ENCODE data around the gene CRKL. TPM values are rescaled to one million over a fixed set of nuclear protein-coding genes. Genes with fewer than 3 reads are reported as not detected.

CRKL gene
- total RNA-seq, 1 experiment from 2014 or later, result 85.6 TPM

GRCh38 chr22:20991252-20992055 lies 74.2 kb downstream of the CRKL start:
- H3K4me1 ChIP-seq, result no peaks in the 10 kb centered on the region
- H3K27ac ChIP-seq, result no peak overlapping the region
- no peaks in the 10 kb centered on the region for H3K9me3 ChIP-seq (replicated peaks)
- H3K27me3 ChIP-seq, result no peaks in the 10 kb centered on the region
- 0 out of 2 replicates have a peak, but pooled peaks cover under 1% of the 10 kb centered on the region for H3K36me3 ChIP-seq
- no peak for DNase-seq
- H3K4me3 ChIP-seq, result no peak overlapping the region

GRCh38 chr22:20992056-20992442 lies 74.8 kb downstream of the CRKL start:
- H3K4me3 ChIP-seq, result no peak overlapping the region
- H3K9me3 ChIP-seq (replicated peaks), result no peaks in the 10 kb centered on the region
- DNase-seq, result no peak
- H3K4me1 ChIP-seq, result no peaks in the 10 kb centered on the region
- no peaks in the 10 kb centered on the region for H3K36me3 ChIP-seq
- H3K27ac ChIP-seq, result no peak overlapping the region
- H3K27me3 ChIP-seq, result no peaks in the 10 kb centered on the region

GRCh38 chr22:20992456-20993303 lies 75.5 kb downstream of the CRKL start:
- DNase-seq, result no peak
- no peaks in the 10 kb centered on the region for H3K4me1 ChIP-seq
- no peaks in the 10 kb centered on the region for H3K27me3 ChIP-seq
- H3K9me3 ChIP-seq (replicated peaks), result no peaks in the 10 kb centered on the region
- no peak overlapping the region for H3K27ac ChIP-seq
- H3K36me3 ChIP-seq, result no peaks in the 10 kb centered on the region
- no peak overlapping the region for H3K4me3 ChIP-seq

GRCh38 chr22:20993304-20994127 lies 76.3 kb downstream of the CRKL start:
- Histone ChIP-seq H3K27ac (no peak overlapping the region), H3K27me3 (no peaks in the 10 kb centered on the region), H3K36me3 (no peaks in the 10 kb centered on the region), H3K9me3 (replicated peaks) (no peaks in the 10 kb centered on the region), H3K4me3 (no peak overlapping the region), H3K4me1 (no peaks in the 10 kb centered on the region)
- no peak for DNase-seq

GRCh38 chr22:20994128-20994901 lies 77.1 kb downstream of the CRKL start:
- Histone ChIP-seq H3K9me3 (replicated peaks) (no peaks in the 10 kb centered on the region), H3K36me3 (no peaks in the 10 kb centered on the region; the same call in 1 of the 2 replicates), H3K4me3 (no peak overlapping the region), H3K27me3 (no peaks in the 10 kb centered on the region), H3K27ac (no peak overlapping the region), H3K4me1 (no peaks in the 10 kb centered on the region)
- DNase-seq, result no peak

DNA sequence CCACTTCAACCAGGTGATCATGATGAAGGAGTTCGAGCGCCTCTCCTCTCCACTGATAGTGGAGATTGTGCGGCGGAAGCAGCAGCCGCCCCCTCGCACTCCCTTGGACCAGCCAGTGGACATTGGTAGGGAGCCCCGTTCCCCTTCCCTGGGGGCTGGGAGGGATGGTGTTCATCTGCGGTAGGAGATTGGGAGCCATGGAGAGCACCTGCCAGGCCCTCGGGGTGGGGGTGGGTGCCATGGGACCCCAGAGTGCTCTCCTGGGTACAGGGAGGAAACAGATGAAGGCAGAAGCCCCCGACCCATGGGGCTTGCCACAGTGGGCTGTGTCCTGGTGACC lies 77.7 kb downstream of the CRKL start:
- Histone ChIP-seq H3K27ac (no peak overlapping the region), H3K36me3 (peaks cover 5% of the 10 kb centered on the region), H3K4me3 (no peak overlapping the region), H3K27me3 (no peaks in the 10 kb centered on the region), H3K9me3 (replicated peaks) (no peaks in the 10 kb centered on the region), H3K4me1 (no peaks in the 10 kb centered on the region)
- no peak for DNase-seq

GRCh38 chr22:20995329-20996030 lies 78.3 kb downstream of the CRKL start:
- Histone ChIP-seq H3K4me3 (no peak overlapping the region), H3K4me1 (peaks cover 5% of the 10 kb centered on the region; the same call in 1 of the 2 replicates), H3K27ac (no peak overlapping the region), H3K9me3 (replicated peaks) (no peaks in the 10 kb centered on the region), H3K36me3 (peaks cover 9% of the 10 kb centered on the region), H3K27me3 (no peaks in the 10 kb centered on the region)
- DNase-seq, result no peak

DNA sequence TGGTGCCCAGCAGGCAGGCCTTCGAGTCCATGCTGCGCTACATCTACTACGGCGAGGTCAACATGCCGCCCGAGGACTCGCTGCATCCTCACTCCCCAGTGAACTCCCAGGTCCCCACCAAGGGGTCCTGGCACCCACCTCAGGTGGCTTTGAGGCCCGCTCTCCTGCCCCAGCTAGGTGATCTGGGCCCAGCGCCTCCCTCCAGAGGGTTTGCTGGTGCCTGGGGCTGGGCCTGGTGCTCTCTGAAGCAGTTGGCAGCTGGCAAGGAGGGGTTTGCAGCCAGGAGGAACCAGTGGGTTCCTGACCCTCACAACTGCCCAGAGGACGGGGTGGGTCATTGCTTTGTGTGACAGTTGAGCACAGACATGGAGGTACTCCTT lies 78.8 kb downstream of the CRKL start:
- Histone ChIP-seq H3K4me1 (peaks cover 6% of the 10 kb centered on the region; the same call in 1 of the 2 replicates), H3K27ac (no peak overlapping the region), H3K4me3 (no peak overlapping the region), H3K27me3 (no peaks in the 10 kb centered on the region), H3K36me3 (peaks cover 9% of the 10 kb centered on the region), H3K9me3 (replicated peaks) (no peaks in the 10 kb centered on the region)
- DNase-seq, result no peak

DNA sequence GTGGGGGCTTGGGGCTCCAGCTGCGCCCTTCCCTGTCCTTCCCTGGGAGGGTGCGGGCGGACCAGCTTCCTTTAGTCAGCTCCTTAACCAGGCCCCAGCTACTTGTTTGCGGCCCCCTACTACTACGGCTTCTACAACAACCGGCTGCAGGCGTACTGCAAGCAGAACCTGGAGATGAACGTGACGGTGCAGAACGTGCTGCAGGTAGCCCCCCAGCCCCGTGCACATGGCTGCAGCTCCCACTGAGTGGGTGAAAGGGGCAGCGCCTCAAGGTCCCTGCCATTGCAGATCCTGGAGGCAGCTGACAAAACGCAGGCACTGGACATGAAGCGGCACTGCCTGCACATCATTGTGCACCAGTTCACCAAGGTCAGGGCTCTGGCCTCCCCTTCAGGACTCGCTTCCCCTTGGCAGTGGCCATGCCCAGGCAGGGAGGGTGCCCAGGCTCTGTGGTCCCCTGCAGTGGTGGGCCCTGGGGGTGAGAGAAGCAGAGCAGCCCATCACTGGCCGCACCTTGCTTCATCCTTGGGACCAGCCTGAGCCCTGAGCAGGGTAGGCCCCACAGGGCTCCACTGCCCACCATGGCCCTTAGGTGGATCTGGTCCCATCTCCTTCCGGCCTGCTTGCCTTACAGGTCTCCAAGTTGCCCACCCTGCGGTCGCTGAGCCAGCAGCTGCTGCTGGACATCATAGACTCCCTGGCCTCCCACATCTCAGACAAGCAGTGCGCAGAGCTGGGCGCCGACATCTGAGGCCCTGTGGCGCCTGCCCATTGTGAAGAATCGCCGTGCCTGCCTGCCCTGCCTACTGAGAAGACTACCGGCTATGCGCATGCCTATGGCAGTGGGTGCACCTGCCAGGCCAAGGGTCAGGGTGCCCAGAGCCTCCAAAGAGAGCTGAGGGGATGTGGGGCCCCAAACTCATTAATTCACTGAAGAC lies 79.7 kb downstream of the CRKL start:
- H3K9me3 ChIP-seq (replicated peaks), result no peaks in the 10 kb centered on the region
- H3K27ac ChIP-seq, result no peak overlapping the region
- peaks cover 9% of the 10 kb centered on the region for H3K36me3 ChIP-seq
- H3K4me3 ChIP-seq, result no peak overlapping the region
- DNase-seq, result no peak
- no peaks in the 10 kb centered on the region for H3K27me3 ChIP-seq
- peaks cover 6% of the 10 kb centered on the region; the same call in 1 of the 2 replicates for H3K4me1 ChIP-seq

DNA sequence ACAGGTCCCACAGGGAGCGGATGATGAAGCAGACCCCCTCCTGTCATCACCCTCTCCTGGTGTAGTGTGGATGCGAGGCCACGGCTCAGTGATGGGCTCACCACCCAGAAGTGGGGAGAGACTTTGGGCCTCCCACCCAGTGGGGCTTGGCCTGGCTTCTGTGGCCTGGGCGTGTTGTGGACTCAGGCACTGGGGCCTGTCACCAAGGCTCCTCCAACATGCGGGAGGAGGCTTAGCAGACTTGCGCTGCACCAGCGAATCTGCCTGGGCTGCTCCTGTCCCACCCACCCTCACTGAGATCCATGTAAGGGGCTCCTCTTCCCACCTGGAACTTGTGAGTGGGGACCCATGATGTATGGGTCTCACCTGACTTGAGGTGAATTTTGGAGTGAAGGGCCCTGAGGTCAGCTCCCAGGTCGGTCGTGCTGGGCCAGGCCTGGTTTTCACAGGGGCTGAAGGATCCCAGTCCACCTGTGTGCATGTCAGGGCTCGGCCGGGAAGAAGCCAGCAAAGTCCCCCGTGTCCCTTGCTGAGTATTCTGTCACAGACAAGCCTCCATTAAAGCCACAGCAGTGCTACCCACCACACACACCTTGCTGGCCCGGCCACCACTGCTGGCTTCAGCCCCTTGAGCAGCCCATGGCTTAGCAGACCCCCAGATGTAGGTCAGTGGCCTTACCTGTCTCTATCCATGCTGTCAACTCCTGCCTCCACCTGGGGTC lies 80.5 kb downstream of the CRKL start:
- Histone ChIP-seq H3K27me3 (no peaks in the 10 kb centered on the region), H3K27ac (no peak overlapping the region), H3K36me3 (peaks cover 9% of the 10 kb centered on the region), H3K9me3 (replicated peaks) (no peaks in the 10 kb centered on the region), H3K4me1 (peaks cover 6% of the 10 kb centered on the region; the same call in 1 of the 2 replicates), H3K4me3 (no peak overlapping the region)
- DNase-seq, result no peak

DNA sequence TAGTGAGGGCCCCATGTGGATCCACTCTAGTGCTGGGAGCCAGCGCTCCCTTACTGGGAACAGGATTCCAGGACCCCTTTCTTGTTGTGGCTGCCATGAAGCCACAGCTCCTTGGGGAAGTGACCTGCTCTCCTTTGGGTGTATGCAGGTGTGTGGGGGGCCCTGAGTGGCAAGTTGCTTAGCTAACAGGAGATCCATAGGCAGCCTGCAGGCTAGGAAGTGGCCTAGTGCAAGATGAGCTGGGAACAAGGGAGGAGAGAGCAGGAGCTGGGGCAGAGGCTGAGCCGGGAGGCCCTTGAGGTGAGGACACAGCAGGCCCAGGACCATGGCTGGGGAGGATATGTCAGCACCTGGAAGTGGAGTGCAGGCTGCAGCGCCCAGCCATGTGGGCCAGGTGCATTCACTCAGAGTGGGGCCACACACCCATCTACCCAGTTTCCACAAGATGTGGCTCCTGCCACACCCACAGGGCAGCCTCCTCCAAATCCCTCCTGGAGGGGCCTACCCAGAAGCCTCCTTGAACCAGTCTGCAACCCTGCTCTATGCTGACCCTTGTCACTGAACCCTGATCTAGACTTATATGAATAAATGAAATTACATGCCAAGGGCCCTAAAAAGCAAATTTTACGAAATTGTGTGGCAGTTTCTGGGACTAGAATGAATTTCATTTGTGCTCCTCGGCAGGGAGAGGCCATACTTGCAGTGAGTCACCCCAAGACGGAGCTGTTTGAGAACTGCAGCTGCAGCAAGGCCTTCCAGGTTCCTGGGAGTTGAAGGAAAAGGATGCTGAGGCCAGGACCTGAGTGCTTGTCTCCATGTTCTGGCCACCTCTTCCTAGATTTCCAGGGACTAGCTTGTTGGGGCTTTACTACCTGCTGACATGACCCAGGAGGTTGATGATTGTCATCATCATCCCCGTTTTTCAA lies 81.5 kb downstream of the CRKL start:
- no peaks in the 10 kb centered on the region for H3K27me3 ChIP-seq
- no peaks in the 10 kb centered on the region for H3K9me3 ChIP-seq (replicated peaks)
- DNase-seq, result no peak
- H3K36me3 ChIP-seq, result peaks cover 9% of the 10 kb centered on the region
- no peak overlapping the region for H3K4me3 ChIP-seq
- H3K27ac ChIP-seq, result no peak overlapping the region
- peaks cover 7% of the 10 kb centered on the region for H3K4me1 ChIP-seq
